Choroid plexus epithelial cell (primary cell): ENCODE measurements around the gene OR2T27.
"Not testable (repeated sequence)": the region's sequence is repeated elsewhere in the genome, so short reads cannot be mapped to it uniquely, and the experiment has no call there.

Experiments
- DNase-seq: peaks from one replicate; pipeline ENCODE4 v3.0.0-alpha.2; 2010; ENCODE audit warnings: low read depth
- H3K4me3 ChIP-seq: 2 replicates; pipeline ENCODE4 v1.5.1; 2011; ENCODE audit warnings: low read depth, mild to moderate bottlenecking, control low read depth, low read length, moderate library complexity
- TF ChIP-seq, protein P1 (sequence below): conservative IDR thresholded peaks from 2 replicates; pipeline ENCODE4 v1.5.1; 2011; ENCODE audit warnings: low read depth, mild to moderate bottlenecking, control low read depth, inconsistent platforms, low read length, moderate library complexity

OR2T27 gene

DNA sequence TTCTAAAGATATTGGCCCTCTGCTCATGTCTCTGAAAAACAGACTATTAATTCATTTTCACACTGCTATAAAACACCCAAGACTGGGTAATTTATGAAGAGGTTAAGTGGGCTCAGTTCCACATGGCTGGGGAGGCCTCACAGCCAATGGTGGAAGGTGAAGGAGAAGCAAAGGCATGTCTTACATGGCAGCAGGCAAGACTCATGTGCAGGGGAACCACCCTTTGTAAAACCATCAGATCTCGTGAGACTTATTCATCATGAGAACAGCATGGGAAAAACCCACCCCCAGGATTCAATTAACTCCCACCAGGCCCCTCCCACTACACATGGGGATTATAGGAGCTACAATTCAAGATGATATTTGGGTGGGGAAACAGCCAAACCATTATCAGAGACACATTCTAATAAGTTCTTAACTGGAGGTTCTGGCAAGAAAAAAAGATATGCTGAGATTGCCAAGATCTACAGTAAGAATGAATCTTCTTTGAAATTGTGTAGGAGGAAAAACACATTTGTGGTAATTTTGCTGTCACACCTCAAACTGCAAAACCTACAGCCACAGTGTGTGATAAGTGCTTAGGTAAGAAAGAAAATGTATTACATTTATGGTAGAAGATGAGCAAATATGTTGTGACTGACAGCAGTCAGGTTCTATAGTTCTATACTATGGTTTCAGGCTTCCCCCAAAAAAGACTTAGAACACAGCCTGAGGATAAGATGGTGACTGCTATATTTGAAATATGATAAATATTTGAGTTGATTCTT lies 6.4 kb downstream of the OR2T27 start:
- not testable (repeated sequence) for DNase-seq

DNA sequence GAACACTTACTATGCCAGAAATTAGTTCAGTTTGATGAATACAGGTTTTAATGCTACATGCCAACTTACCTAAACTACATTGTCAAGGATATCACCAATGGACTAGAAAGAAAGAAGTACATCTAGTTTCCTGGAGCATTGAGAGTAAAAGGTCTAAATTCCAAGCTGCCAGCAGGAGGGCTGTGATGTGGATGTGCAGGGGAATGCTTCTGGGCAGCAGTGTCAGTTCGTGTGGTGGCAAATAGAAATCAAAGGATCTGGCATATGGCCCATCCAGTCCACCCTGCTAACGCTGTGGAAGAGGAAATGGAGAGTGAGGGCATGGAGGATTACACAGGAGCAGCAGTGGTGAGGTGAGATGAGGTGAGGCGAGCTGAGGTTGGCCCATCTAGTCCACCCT lies 10.2 kb downstream of the OR2T27 start, which contains the start of gene OR2T35:
TSS of gene OR2T35 (minus strand) at position 101 of the 400 bp plus-strand sequence. CDS start 6,020 bp downstream, outside the sequence.
- DNase-seq, H3K4me3 ChIP-seq: not testable (repeated sequence)

More for the DNA sequence above, 6.4 kb downstream of the OR2T27 start:
- not testable (repeated sequence) for H3K4me3 ChIP-seq

DNA sequence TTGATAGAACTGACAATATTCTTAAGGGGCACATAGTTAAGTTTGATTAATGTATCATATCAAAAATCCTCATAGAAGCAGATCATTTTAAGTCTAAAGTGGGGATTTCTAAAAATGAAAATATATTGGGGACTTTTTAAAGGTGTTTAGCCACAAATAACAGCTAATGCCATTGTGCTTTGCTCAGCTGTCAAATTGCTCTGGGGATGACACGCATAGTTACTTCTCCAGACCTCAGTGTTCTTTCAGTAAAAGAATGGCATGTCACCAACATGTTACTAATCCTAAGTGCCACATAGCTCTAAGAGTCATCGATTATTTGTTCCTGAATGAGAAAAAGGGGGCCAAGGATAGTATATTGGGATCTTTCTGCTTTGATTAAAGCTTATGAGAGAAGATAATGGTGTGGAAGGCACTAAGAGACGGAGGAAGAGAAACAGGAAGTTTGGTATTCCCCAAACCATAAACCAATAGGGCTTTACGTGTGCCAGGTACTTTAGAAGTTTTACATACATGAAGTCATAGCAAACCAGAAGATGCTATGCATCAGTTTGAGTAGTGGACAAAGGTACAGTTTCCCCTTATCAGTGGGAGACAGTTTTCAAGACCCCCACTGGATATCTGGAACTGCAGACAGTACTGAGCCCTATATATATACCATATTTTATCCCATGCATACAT lies 12.2 kb downstream of the OR2T27 start:
- not testable (repeated sequence) for H3K4me3 ChIP-seq, DNase-seq

DNA sequence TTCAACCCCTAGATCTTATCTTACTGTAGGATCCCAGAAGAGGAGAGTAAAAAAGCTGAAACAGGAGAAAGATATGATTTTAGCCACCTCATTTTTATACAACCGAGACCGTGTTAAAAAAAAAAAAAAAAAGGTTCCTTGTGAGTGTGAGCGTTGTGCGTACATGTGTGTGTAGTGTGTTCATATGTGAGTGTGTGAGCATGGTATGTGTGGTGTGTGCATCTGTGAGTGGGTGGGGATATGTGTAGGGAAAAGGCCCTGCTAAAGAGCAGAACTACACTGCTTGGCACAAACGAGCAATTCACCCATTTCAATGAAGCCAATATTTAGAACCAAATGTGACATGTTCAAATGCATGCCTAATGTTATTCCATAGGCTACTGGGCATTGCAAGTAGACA lies 13.7 kb downstream of the OR2T27 start:
- not testable (repeated sequence) for H3K4me3 ChIP-seq, DNase-seq

DNA sequence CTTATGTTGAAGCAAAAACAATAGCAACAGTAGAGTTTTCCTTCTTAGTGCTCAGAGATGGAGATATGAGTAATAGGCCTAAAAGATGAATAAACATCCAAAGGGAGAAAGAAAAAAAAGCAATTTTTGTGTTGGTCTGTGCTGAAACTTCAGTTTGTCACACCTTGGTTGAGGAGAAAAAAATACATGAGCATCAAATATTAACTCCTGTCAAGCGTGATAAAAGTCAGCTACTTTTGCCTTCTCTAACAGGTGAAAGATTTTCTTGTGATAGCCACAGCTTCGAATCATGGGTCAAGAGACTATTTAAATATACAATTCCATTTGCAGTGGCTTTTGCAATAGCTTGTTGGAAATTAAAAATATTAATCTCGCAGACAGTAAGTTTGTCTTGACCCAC lies 14.4 kb downstream of the OR2T27 start:
- not testable (repeated sequence) for DNase-seq, H3K4me3 ChIP-seq

DNA sequence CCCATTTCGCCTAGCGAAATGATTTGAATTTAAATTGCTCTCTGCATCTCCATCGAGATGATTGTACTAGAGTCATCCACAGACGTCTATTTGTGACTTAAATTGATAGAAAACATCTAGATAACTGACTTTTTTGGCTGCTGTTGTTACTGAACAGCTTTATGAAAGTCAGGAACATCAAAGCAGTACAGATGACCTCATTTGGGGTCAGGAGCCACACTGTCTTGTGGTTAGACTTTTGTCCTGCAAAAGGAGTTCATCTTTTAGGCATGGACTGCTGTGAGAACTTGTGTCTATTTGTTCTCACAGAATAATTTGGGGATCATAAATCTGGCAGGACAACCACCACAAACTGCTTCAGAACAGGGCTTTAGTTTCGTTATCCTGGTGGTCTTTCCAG lies 15.7 kb downstream of the OR2T27 start:
- not testable (repeated sequence) for H3K4me3 ChIP-seq, DNase-seq

DNA sequence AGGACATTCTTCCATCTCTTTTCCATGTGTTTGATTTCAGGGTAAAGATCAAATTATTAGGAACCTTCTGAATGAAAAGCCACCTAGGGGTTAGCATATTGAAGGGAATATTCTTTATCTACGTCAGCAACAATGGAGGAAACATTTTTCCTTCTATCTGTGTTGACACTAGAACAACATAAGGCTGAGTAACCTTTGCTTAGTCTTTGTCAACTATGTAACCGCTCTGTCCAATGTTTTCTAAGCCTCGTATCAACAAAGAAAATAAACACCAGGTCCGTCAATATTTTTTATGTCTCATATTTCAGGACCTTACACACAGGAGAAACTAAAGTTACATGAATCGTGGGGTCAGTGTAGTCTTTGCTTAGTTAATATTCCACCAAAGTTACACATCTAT lies 18.7 kb downstream of the OR2T27 start:
- H3K4me3 ChIP-seq, DNase-seq: not testable (repeated sequence)

DNA sequence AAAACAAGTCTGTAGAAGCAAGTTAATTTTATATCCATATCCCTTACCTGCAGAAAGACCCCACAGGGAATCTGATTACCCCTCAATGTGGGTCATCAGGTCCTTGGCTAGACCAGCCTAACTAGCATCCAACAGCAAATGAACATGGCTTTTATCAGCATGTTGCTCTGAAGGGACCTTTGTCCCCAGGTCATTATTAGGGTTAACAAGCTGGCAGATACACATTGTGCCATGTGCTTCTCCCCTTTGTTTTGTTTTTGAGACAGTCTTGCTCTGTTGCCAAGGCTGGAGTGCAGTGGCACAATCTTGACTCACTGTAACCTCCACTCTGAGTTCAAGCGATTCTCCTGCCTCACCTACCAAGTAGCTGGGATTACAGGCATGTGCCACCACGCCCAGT lies 20.3 kb downstream of the OR2T27 start, which contains the start of gene OR2T11:
TSS of gene OR2T11 (minus strand) at position 101 of the 400 bp plus-strand sequence. CDS start 7,963 bp downstream, outside the sequence.
- H3K4me3 ChIP-seq, DNase-seq: not testable (repeated sequence)

DNA sequence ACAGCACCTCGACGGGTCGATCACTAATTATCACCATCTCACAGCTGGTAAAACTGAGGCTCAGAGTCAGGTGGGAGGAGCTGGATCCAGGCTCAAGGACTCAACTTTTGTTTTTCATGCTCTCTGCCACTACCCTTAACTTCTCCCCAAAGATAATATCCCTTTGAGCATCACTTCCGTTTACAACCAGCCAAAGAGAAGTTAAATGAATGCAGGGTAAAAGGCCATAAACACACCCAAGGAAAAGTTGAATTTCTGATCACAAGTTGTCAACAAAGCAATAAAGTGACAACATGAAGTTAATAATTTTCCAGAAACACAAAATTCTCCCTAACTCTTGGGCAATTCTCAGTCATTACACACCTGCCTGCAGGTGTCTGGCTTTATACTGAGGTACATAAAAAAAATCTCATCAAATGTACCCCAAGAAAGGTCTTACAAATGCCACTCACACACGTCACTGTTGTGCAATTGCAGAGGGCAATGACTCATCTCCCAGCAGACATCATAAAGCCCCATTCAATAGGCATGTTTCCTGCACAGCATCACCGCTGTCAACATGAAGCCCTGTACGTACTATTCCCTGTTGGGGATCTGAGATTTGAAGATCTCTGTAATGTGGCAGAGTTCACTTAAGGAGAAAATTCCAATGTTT lies 23.8 kb downstream of the OR2T27 start:
- TF ChIP-seq, protein P1, sequence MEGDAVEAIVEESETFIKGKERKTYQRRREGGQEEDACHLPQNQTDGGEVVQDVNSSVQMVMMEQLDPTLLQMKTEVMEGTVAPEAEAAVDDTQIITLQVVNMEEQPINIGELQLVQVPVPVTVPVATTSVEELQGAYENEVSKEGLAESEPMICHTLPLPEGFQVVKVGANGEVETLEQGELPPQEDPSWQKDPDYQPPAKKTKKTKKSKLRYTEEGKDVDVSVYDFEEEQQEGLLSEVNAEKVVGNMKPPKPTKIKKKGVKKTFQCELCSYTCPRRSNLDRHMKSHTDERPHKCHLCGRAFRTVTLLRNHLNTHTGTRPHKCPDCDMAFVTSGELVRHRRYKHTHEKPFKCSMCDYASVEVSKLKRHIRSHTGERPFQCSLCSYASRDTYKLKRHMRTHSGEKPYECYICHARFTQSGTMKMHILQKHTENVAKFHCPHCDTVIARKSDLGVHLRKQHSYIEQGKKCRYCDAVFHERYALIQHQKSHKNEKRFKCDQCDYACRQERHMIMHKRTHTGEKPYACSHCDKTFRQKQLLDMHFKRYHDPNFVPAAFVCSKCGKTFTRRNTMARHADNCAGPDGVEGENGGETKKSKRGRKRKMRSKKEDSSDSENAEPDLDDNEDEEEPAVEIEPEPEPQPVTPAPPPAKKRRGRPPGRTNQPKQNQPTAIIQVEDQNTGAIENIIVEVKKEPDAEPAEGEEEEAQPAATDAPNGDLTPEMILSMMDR = no peak
- no peak for DNase-seq
- H3K4me3 ChIP-seq = no peak overlapping the region

DNA sequence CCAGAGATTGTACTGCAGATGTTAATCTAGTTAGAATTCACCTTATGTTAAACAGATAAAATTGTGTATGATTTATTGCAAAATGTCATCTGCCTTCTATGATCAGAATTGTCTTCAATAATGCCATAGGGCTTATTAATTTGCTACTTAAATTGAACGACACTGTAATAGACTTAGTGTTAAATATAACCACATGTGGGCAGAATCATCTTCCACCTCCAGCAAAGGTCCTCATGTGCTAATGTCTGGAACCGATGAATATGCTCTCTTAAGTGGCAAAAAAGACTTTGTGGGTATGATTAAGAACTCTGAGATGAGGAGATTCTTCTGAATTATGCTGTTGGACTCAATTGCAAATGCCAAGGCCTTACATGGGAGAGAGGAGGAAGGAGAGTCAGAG lies 24.8 kb downstream of the OR2T27 start:
- TF ChIP-seq, protein P1 = no peak
- no peak overlapping the region for H3K4me3 ChIP-seq
- no peak for DNase-seq

DNA sequence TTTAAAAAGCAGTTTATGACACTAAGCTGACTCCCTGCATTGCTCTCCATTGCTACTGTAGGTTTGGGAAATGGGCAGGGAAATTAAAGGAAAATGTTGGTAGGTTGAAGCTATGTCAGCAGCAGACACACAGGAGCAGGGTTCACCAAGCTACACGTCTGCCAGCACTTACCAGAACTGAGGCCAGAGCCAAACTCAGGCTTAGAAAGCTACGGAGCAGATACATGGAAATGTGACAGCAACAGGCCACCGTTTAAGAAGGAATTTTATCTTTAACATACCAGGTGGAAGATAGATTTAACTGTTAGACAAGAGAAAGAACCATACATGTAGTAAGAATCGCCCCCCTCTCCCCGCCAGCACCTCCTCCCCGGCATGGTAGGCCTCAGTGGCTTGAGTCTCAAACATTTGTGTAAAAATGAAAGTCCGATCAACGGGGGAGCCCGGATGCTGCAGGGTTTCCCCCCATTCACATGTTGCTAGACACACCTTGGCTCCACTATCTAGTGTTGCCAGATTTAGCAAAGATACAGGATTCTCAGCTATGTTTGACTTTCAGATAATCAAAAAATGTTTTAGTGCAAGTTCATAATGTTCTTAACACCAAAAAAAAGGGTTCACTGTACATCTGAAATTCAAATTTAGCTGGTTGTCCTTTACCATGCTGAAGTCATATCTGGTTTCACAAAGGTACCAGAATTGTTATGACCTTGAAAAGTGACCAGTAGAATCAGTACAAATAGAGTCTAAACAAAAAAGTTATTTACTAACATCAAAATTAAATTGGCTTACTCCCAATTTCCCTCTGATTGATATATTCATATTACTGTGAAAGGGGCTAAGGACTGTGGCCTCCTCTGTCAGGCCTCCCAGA lies 27.1 kb downstream of the OR2T27 start:
- DNase-seq = no peak
- TF ChIP-seq, protein P1 = no peak
- no peak overlapping the region for H3K4me3 ChIP-seq
